Measurements from ENCODE around the gene N4BP2. TPM values are rescaled to one million over a fixed set of nuclear protein-coding genes. Genes with fewer than 3 reads are reported as not detected.

The N4BP2 gene
- polyA plus RNA-seq, 4 donors: 19.7 to 25.1 (median 23.2) TPM

DNA sequence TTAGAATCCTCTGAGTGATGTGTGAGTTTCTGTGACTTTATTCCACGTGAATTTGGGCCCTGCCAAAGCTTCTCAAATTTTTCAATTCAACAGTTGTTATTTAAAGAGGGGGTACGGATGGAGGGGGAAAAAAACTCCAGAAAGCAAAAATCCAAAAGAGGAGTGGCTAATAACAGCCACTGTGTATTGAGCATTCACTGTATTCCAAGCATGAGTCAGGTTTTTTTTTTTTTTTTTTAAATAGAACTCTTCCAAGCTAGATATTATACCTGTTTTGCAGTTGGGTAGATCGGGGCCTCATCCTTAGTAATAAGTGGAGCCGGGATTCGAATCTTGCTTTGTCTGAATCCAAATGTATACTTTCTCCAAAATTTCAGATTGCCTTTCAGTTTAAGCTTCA lies 133.8 kb downstream of the N4BP2 start:
- no peak for DNase-seq (ENCODE audit: low read depth in 4 of 4, low spot score in 3 of 4)

- DNase-seq (ENCODE audit: low read depth in 4 of 4, low spot score in 3 of 4): no peak
These were observed 134.5 kb downstream of the N4BP2 start for GRCh38 chr4:40190880-40191815.

DNA sequence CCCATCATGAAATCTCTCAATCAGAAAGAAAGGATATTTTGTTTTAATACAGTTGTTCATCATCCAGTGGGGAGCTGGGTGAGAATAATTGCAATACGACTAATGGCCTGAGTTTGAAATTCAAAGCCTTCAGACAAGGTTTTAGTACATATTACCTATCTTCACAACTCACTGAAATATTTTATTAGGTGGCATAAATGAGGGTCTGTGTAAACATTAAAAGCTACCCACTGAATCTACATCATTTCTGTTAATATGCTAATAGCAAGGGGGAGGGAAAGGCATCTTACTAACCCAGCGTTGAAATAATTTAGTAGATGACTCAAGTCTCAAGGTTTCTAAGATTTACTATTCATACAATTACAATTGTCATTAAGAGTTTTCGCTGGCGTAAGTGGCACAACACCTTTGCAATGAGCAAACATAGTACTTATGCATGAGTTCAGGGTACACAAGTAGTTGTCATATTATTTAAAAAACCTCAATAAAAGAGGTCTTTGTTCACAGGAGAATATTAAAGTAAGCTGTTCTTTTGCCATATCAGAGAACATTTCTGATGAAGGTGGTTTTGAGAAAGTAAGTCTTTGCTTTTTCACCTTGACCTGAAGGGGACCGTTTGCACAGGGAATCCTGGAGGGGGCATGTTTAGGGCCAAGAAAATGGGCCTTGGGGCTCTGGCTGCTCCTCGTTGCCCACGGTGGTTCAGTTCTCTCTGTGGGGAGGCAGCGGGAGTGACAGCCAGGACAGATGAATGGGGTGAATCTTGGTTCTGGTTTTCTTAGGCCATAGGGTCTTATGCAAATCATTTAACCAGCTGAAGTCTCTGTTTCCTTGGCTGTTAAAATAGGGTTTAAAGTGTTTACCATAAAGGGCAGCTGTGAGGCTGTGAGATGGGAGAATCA lies 135.7 kb downstream of the N4BP2 start:
- no peak for DNase-seq (ENCODE audit: low read depth in 4 of 4, low spot score in 3 of 4)

DNA sequence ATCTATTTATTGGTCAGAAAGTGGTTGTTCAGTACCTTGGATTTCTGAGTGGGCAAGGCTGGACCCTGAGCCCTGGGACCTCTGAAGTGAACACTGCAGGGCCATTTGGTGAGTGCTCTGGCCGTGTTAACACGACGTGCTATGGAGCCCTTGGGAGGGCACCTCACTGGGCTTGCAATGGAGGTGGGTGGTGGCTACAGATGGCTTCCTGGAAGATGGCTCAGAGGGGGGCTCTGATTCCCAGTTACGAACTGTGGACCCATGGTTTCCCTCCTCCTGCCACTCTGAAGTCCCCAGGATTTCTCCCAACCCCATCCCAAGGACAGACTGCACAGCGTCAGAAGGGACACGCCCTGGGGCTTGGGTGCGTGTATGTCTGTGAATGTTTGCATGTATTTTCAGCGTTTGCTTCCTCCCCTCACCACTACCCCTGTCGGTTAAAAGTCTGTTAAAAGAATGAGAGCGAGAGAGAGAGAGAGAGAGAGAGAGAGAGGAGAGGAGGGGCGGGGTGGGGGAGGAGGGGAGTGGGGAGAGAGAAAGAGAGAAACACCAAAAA lies 136.4 kb downstream of the N4BP2 start:
- DNase-seq (ENCODE audit: low read depth in 4 of 4, low spot score in 3 of 4): no peak

- no peak for DNase-seq (ENCODE audit: low read depth in 4 of 4, low spot score in 3 of 4)
These were observed 136.9 kb downstream of the N4BP2 start for GRCh38 chr4:40193578-40193977.

- DNase-seq (ENCODE audit: low read depth in 4 of 4, low spot score in 3 of 4): no peak
These were observed 138.0 kb downstream of the N4BP2 start for GRCh38 chr4:40194602-40195161.

DNA sequence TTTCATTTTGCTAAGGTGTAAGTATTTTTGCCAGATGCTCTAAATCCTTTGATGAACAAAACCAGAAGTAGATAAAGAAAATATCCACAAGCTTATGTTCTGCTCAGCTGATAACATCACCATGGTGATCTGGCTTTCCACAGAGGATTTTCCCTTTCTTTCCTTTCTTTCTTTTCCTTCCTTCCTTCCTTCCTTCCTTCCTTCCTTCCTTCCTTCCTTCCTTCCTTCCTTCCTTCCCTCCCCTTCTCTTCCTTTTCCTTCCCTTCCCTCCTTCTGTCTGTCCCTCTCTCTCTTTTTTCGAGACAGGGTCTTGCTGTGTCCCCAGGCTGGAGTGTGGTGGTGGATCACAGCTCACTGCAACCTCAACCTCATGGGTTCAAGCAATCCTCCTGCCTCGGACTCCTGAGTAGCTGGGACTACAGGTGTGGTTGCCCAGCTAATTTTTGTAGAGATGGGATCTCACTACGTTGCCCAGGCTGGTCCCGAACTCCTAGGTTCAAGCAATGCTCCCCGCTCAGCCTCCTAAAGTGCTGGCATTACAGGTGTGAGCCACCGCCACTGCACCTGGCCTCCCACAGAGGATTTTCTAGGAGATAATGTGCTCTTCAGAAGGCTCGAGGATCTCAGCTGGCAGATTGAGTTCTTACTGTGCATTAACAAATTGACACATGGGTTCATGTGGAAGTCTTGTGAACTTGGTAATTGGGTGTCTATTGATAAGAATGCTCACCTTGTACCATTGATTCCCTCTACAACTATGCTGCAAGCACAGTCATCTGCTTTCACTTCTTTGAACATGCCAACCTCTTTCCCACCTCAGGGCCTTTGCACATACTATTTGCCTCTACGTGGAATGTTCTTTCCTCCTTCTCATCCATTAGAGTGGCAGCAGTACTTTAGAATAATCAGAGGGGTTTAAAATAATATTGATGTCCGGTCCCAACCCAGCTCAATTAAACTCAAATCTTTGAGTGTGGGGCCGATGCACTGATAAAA lies 138.8 kb downstream of the N4BP2 start:
- no peak for DNase-seq (ENCODE audit: low read depth in 4 of 4, low spot score in 3 of 4)

- no peak for DNase-seq (ENCODE audit: low read depth in 4 of 4, low spot score in 3 of 4)
These were observed 139.6 kb downstream of the N4BP2 start for GRCh38 chr4:40196272-40196671.

- no peak for DNase-seq (ENCODE audit: low read depth in 4 of 4, low spot score in 3 of 4)
These were observed 140.2 kb downstream of the N4BP2 start, which contains the start of gene RHOH for GRCh38 chr4:40196724-40197281. TSS of gene RHOH (plus strand) at chr4:40197031. CDS start at chr4:40243387, 46,356 bp downstream.

DNA sequence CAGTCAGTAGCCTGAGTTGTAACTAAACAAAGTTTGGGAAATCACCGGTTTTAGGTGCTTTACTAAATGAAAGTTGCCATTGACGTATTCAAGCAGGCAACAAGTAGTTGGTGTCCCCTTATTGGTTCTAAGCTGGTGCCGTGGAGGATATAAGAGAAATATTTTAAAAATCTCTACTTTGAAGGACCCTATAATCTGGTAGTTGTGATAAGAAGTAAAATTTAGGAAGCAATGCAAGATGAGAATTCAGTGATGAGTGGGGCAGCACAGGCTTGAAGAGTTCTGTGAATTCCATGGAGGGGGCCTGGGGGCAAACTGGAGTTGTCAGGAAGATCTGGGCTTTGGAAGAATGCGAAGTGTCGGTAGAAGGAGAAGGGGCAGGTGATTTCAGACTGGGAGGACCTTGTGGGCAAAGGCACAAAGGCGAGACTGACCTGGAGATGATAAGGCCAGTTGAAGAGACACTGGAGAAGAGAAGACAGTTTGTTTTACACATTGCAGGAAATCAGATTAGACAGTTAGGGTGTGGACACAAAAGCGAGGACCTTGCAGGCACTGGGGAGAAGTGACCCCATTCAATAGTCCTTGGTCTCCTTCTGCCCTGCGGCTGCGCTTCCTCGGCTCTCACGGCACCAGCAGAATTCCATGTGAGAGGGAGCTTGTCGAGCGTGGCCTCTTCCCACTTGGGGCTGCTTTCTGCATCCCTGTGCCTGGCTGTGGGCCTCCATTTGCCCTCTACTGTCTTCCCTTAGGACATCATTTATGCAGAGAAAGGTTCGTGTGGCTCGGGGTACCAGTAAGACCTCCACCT lies 141.4 kb downstream of the N4BP2 start:
- no peak for DNase-seq (ENCODE audit: low read depth in 4 of 4, low spot score in 3 of 4)

- no peak for DNase-seq (ENCODE audit: low read depth in 4 of 4, low spot score in 3 of 4)
These were observed 142.6 kb downstream of the N4BP2 start for GRCh38 chr4:40199179-40199670.

DNA sequence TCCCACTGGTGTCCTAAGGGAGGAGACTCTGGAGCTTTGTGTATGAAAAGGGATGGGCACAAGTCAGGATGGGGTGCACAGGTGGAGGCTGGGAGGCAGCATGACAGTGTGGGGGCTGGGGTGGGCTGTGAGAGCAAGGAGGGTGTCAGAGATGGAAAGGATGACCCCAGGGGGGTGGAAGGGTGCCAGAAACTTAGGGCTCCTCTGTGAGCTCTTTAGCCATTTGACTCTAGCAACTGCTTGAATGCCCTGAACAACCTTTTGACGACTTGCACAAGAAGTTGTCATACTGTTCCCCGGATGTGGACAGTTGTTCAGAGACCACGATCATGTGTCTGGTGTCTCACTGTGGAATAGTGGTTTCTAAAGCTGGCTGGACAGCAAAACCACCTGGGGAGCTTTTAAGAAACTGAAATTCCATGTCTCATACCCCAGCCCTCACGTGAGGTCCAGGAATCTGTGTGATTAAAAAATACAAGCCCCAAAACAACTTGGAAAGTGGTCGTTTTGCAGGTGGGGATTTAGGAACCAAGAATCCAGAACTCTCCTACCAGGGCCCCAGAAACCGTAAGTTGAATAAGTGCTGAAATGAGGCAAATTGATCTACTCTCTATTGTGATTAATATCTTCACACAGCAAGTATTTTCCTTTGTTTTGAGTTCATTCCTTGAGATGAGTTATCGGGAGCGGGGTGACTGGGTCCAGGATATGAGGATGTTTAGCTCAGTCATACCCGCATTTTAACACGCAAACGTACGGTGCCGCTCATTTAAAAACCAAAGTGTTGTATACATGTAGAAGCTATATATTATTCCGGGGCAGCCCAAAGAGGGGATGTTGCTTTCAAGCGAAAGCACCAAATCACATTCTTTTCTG lies 143.6 kb downstream of the N4BP2 start:
- no peak for DNase-seq (ENCODE audit: low read depth in 4 of 4, low spot score in 3 of 4)

DNA sequence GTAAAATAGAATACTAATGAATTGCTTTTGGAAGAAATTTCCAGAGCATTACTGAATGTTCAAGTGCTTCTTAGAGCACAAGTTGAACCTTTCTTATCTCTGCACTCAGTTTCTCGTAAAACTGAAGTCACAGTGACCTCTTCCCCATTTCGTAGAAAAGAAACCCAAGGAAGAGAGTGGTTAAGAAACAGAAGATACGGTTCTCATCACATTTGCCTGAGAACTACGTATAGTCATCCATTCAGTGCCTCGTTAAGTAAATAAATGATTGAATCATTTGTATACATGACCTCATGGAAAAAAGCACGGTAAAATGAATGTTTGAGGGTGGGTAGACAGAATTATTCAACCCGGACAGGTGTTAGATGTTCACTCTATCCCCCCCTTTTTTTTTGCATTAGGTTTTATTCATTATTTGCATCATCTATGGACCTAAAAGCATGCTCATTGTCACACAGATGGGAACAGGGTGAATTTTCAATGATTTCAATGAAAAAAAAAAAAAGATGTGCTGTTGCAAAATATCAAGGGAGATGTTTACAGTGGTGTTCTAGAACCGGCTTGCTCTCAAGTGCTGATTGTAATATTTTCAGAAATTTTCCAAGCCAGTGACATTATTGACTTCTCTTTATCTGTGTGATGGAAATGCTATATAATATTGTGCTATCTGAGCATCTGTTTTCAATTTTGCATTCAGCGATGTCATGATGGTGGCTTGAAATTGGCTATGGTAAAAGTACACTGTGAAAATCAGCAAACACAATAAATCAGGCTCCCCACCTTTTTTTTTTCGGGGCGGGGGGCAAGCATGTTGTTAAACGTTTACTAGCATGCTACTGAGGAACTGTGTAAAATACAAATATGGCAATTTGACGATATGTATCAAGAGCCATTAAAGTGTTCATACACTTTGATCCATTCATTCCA lies 144.5 kb downstream of the N4BP2 start:
- no peak for DNase-seq (ENCODE audit: low read depth in 4 of 4, low spot score in 3 of 4)

DNA sequence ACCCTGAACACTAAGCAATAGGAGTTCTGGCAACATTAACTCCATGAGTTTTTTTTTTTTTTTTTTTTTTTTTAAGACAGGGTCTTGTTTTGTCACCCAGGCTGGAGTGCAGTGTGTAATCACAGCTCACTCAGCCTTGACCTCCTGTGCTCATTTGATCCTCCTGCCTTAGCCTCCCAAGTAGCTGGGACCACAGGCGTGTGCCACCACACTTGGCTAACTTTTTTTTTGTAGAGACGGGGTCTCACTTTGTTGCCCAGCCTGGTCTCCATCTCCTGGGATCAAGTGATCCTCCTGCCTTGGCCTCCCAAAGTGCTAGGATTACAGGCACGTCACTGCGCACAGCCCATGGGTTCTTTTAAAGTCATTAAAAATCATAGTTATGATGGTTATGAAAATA lies 145.2 kb downstream of the N4BP2 start:
- DNase-seq (ENCODE audit: low read depth in 4 of 4, low spot score in 3 of 4): no peak

GRCh38 chr4:40202474-40202873 lies 145.8 kb downstream of the N4BP2 start:
- no peak for DNase-seq (ENCODE audit: low read depth in 4 of 4, low spot score in 3 of 4)
